ENCODE data around the gene NT5DC1.

DNA sequence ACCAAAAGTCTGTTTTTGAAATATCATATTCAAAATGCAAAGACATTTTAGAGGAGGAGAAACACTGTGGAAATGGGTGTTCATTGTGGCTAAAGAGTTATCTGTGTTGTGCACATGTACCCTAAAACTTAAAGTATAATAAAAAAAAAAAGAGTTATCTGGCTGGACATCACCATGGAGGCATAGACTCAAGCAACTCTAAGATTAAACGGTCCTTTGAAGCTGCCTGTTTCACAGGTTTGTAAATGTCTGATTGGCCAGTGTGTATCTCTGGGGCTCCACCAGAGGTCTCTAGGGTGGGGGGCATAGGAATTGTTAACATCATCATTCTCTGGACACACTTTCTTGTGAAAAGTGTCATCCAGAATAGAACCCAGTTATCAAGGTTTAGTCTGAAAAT lies 114.0 kb downstream of the NT5DC1 start:
- TF ChIP-seq, protein P1, sequence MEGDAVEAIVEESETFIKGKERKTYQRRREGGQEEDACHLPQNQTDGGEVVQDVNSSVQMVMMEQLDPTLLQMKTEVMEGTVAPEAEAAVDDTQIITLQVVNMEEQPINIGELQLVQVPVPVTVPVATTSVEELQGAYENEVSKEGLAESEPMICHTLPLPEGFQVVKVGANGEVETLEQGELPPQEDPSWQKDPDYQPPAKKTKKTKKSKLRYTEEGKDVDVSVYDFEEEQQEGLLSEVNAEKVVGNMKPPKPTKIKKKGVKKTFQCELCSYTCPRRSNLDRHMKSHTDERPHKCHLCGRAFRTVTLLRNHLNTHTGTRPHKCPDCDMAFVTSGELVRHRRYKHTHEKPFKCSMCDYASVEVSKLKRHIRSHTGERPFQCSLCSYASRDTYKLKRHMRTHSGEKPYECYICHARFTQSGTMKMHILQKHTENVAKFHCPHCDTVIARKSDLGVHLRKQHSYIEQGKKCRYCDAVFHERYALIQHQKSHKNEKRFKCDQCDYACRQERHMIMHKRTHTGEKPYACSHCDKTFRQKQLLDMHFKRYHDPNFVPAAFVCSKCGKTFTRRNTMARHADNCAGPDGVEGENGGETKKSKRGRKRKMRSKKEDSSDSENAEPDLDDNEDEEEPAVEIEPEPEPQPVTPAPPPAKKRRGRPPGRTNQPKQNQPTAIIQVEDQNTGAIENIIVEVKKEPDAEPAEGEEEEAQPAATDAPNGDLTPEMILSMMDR (IDR thresholded peaks at IDR 0.05), result no peak
- no peak for TF ChIP-seq EP300 (IDR thresholded peaks at IDR 0.05)
